Stimulated activated CD8-positive, alpha-beta memory T cell treated with anti-CD3 and anti-CD28 coated beads, Interleukin-15, amount 100 ng/mL, for 24 hours (primary cell): ENCODE measurements around the gene KCTD4.

Source experiments
- DNase-seq: peaks from one replicate; pipeline ENCODE4 v3.0.0-alpha.2; 2020; ENCODE audit warnings: low read depth

The KCTD4 gene

GRCh38 chr13:45174478-45174877 lies 26.4 kb downstream of the KCTD4 start:
- no peak for DNase-seq

GRCh38 chr13:45168555-45168930 lies 32.3 kb downstream of the KCTD4 start:
- no peak for DNase-seq

- no peak for DNase-seq
Observed at GRCh38 chr13:45167611-45168554, 33.0 kb downstream of the KCTD4 start.

- DNase-seq: no peak
Observed at GRCh38 chr13:45166858-45167257, 34.0 kb downstream of the KCTD4 start.

GRCh38 chr13:45162821-45163220 lies 38.0 kb downstream of the KCTD4 start:
- no peak for DNase-seq

- DNase-seq: no peak
Observed at GRCh38 chr13:45162194-45162593, 38.7 kb downstream of the KCTD4 start.

- DNase-seq: no peak
Observed at GRCh38 chr13:45156565-45157361, 44.1 kb downstream of the KCTD4 start.

GRCh38 chr13:45149964-45150363 lies 50.9 kb downstream of the KCTD4 start:
- no peak for DNase-seq

- no peak for DNase-seq
Observed at GRCh38 chr13:45143346-45143751, 57.5 kb downstream of the KCTD4 start.
